AG04450 (cell line): ENCODE data around the gene TMED7. TPM values are rescaled to one million over a fixed set of nuclear protein-coding genes. Genes with fewer than 3 reads are reported as not detected.

Source experiments
- polyA plus RNA-seq: library from polyadenylated mRNA; depleted of rRNA; stranded (reverse); fragments of >200 nt; gene quantifications from 2 replicates; pipeline ENCODE4 v1.2.3, GENCODE V29; 2011; rRNA removed

TMED7 gene
- polyA plus RNA-seq, 1 experiment: 110 TPM

Other genes starting within 250 kb of the TMED7 start
- 10.7 and 14.1 TPM in 2 replicates for gene FEM1C, start 81.3 kb downstream of the TMED7 start, polyA plus RNA-seq
- 2.3 and 4.3 TPM in 2 replicates for gene TICAM2, start 23.6 kb downstream of the TMED7 start, polyA plus RNA-seq
- gene CDO1, start 190.6 kb upstream of the TMED7 start, polyA plus RNA-seq: 2.0 and 2.2 TPM in 2 replicates
- gene ATG12, start 215.5 kb upstream of the TMED7 start, polyA plus RNA-seq: 112 and 154 TPM in 2 replicates
- 109 and 171 TPM in 2 replicates for gene AP3S1, start 215.9 kb upstream of the TMED7 start, polyA plus RNA-seq